SU-DHL-6 (cell line): ENCODE results near the gene DPPA2.

ENCODE experiments used
- H2AFZ ChIP-seq: fragments of 200-600 bp; sonication (generic); 2 replicates; pipeline ENCODE4 v1.6.1; 2014; ENCODE audit warnings: low read depth, mild to moderate bottlenecking, moderate library complexity, mixed read lengths, antibody characterized with exemption, low read length; ENCODE audit not compliant: severe bottlenecking
- H3F3A ChIP-seq: fragments of 200-600 bp; shearing (Covaris generic); 2 replicates; pipeline ENCODE4 v1.6.0; 2016; ENCODE audit warnings: antibody characterized with exemption, mild to moderate bottlenecking; ENCODE audit not compliant: insufficient read depth
- H3K27ac ChIP-seq: fragments of 200-600 bp; sonication (generic); 2 replicates; pipeline ENCODE4 v1.5.1; 2016; ENCODE audit warnings: low read depth, mild to moderate bottlenecking, low read length, moderate library complexity, mixed read lengths
- H3K27me3 ChIP-seq: fragments of 200-600 bp; sonication (generic), shearing (Covaris generic); 2 replicates; pipeline ENCODE4 v1.6.0; 2014; ENCODE audit warnings: mild to moderate bottlenecking, low read length
- H3K36me3 ChIP-seq: fragments of 200-600 bp; sonication (generic); 2 replicates; pipeline ENCODE4 v1.6.1; 2014; ENCODE audit warnings: mild to moderate bottlenecking, low read length, mixed read lengths
- H3K4me2 ChIP-seq: fragments of 300-600, 200-600 bp; shearing (Covaris generic), sonication (generic); 2 replicates; pipeline ENCODE4 v1.6.0; 2014; ENCODE audit warnings: low read length, low read depth, mild to moderate bottlenecking; ENCODE audit not compliant: poor library complexity, severe bottlenecking
- H3K4me3 ChIP-seq: fragments of 200-600 bp; sonication (generic); 2 replicates; pipeline ENCODE4 v1.5.1; 2014; ENCODE audit warnings: antibody characterized with exemption, low read length, mild to moderate bottlenecking, mixed read lengths; ENCODE audit not compliant: insufficient read depth, poor library complexity, severe bottlenecking
- H3K79me2 ChIP-seq: fragments of 200-600 bp; sonication (generic); 2 replicates; pipeline ENCODE4 v1.6.1; 2014; ENCODE audit warnings: mild to moderate bottlenecking, low read length, moderate library complexity; ENCODE audit not compliant: insufficient read depth
- H3K9ac ChIP-seq: fragments of 200-600 bp; sonication (generic); 2 replicates; pipeline ENCODE4 v1.7.0; 2014; ENCODE audit warnings: mild to moderate bottlenecking, low read length
- H3K9me2 ChIP-seq: fragments of 200-600 bp; sonication (generic); replicated peaks from 2 replicates; pipeline ENCODE4 v1.6.1; 2014; ENCODE audit warnings: low read length; ENCODE audit not compliant: insufficient read depth
- H3K9me3 ChIP-seq: fragments of 200-600 bp; sonication (generic); 2 replicates; pipeline ENCODE4 v1.6.1; 2014; ENCODE audit warnings: low read length, mixed read lengths; ENCODE audit not compliant: insufficient read depth
- H4K20me1 ChIP-seq: fragments of 200-600 bp; sonication (generic); 2 replicates; pipeline ENCODE4 v1.6.1; 2014; ENCODE audit warnings: low read depth, mild to moderate bottlenecking, antibody characterized with exemption, low read length, moderate library complexity, mixed read lengths
- CTCF ChIP-seq: fragments of 200-600 bp; sonication (generic); IDR thresholded peaks from one replicate; pipeline ENCODE4 v1.5.1; 2017; ENCODE audit warnings: antibody characterized with exemption, mild to moderate bottlenecking, low read length, moderate library complexity; ENCODE audit not compliant: insufficient read depth, poor library complexity, severe bottlenecking
- EZH2phosphoT487 ChIP-seq: fragments of 200-600 bp; sonication (generic), shearing (Covaris generic); conservative IDR thresholded peaks from 2 replicates; pipeline ENCODE4 v1.6.1; 2018; ENCODE audit warnings: mild to moderate bottlenecking, antibody characterized with exemption, low read length, moderate library complexity, mixed read lengths

Gene DPPA2

GRCh38 chr3:109265295-109265694 is 51.0 kb downstream of the DPPA2 start:
- no peak for TF ChIP-seq CTCF
- TF ChIP-seq EZH2phosphoT487 = no peak
- Histone ChIP-seq H3K9ac (no peak overlapping the region), H3K36me3 (no peaks in the 10 kb centered on the region), H4K20me1 (no peaks in the 10 kb centered on the region), H3K79me2 (no peaks in the 10 kb centered on the region), H3K4me3 (no peak overlapping the region), H3K27ac (no peak overlapping the region), H3K27me3 (no peaks in the 10 kb centered on the region), H2AFZ (no peak overlapping the region), H3K9me2 (no peaks in the 10 kb centered on the region), H3K9me3 (no peaks in the 10 kb centered on the region), H3K4me2 (no peak overlapping the region), H3F3A (no peaks in the 10 kb centered on the region)

DNA sequence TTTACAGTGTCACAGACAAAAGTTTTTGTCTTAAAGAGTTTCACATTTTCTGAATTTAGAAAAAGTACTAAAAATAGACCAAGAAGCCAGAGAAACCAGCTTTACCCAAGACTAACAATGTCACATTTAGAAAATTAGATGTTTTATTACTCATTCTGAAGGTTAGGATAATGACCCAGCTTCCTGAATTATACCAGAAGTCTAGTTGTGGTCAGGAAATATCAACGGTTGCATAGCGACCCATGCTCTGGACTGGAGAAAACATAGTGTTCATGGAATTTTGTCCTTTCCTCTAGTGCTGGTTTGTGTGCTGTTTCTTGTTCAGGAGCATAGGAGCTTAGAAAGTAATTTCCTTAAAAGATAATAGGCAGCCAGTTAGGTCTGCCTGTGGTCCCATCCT is 59.0 kb downstream of the DPPA2 start:
- Histone ChIP-seq H3K9me3 (no peaks in the 10 kb centered on the region), H3K4me2 (no peak overlapping the region), H3K79me2 (no peaks in the 10 kb centered on the region), H3K27me3 (no peaks in the 10 kb centered on the region), H3K9me2 (no peaks in the 10 kb centered on the region), H2AFZ (no peak overlapping the region), H4K20me1 (no peaks in the 10 kb centered on the region), H3K4me3 (no peak overlapping the region), H3F3A (no peaks in the 10 kb centered on the region), H3K27ac (no peak overlapping the region), H3K36me3 (no peaks in the 10 kb centered on the region), H3K9ac (no peak overlapping the region)
- no peak for TF ChIP-seq EZH2phosphoT487
- no peak for TF ChIP-seq CTCF

DNA sequence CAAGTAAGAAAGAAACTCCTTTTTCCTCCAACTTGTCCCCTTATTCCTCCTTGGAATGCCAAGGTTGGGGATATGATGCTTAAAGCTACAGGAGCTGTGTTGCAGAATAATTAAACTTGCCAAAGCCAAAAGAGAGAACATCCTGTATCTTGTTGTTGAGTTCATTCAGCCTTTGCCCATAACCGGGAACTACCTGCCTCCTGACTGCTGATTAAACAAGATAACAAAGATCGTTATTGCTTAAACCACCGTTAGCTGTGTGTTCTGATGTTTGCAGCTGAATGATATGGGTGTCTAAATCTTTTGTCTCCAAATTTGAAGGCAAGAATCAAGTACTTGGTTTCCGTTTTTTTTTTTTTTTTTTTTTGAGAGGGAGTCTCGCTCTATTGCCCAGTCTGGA is 61.5 kb downstream of the DPPA2 start:
- no peak overlapping the region for H3K27ac ChIP-seq
- H3F3A ChIP-seq = no peaks in the 10 kb centered on the region
- H3K4me3 ChIP-seq = no peak overlapping the region
- H2AFZ ChIP-seq = no peak overlapping the region
- no peaks in the 10 kb centered on the region for H4K20me1 ChIP-seq
- no peak overlapping the region for H3K9ac ChIP-seq
- TF ChIP-seq EZH2phosphoT487 (no peak), CTCF (no peak)
- H3K79me2 ChIP-seq = no peaks in the 10 kb centered on the region
- H3K9me2 ChIP-seq = no peaks in the 10 kb centered on the region
- no peaks in the 10 kb centered on the region for H3K36me3 ChIP-seq
- no peaks in the 10 kb centered on the region for H3K9me3 ChIP-seq
- H3K27me3 ChIP-seq = no peaks in the 10 kb centered on the region
- H3K4me2 ChIP-seq = no peak overlapping the region

GRCh38 chr3:109252641-109253040 is 63.7 kb downstream of the DPPA2 start:
- no peaks in the 10 kb centered on the region for H3K9me2 ChIP-seq

More at GRCh38 chr3:109252641-109253040, 63.7 kb downstream of the DPPA2 start:
- no peaks in the 10 kb centered on the region for H3K36me3 ChIP-seq
- H3K27ac ChIP-seq = no peak overlapping the region
- no peak overlapping the region for H3K4me3 ChIP-seq
- H2AFZ ChIP-seq = no peak overlapping the region
- H3K27me3 ChIP-seq = no peaks in the 10 kb centered on the region
- no peak overlapping the region for H3K4me2 ChIP-seq
- no peaks in the 10 kb centered on the region for H3K79me2 ChIP-seq
- TF ChIP-seq EZH2phosphoT487 (no peak), CTCF (no peak)
- H3K9me3 ChIP-seq = no peaks in the 10 kb centered on the region
- H3K9ac ChIP-seq = no peak overlapping the region
- H3F3A ChIP-seq = no peaks in the 10 kb centered on the region
- no peaks in the 10 kb centered on the region for H4K20me1 ChIP-seq
